HepG2 (cell line): ENCODE measurements around the gene TMEM132E.

Experiments used
- SNRNP70 ChIP-seq: fragments of 200-400 bp; formaldehyde crosslinking; IDR thresholded peaks from 2 replicates; pipeline ENCODE4 v1.6.1; 2017; ENCODE audit warnings: mild to moderate bottlenecking, low read depth, low read length, moderate library complexity
- SRY ChIP-seq: sonication (generic); formaldehyde crosslinking; IDR thresholded peaks from 2 replicates; pipeline ENCODE4 v1.8.0; 2022; ENCODE audit warnings: mild to moderate bottlenecking, missing genetic modification reagents
- ZBTB1 ChIP-seq: sonication (generic); formaldehyde crosslinking; IDR thresholded peaks from 2 replicates; pipeline ENCODE4 v1.4.0; 2020; ENCODE audit warnings: missing genetic modification reagents, borderline replicate concordance
- ZFP36L1 ChIP-seq: sonication (generic); formaldehyde crosslinking; IDR thresholded peaks from 2 replicates; pipeline ENCODE4 v1.8.0; 2022; ENCODE audit warnings: mild to moderate bottlenecking, missing genetic modification reagents, moderate library complexity
- ZNF3 ChIP-seq: IDR thresholded peaks from 2 replicates; pipeline ENCODE4 v1.7.0; 2017; ENCODE audit warnings: inconsistent platforms
- TF ChIP-seq, protein P1 (sequence below): sonication (generic); formaldehyde crosslinking; IDR thresholded peaks from 2 replicates; pipeline ENCODE4 v1.5.0; 2020; ENCODE audit warnings: mild to moderate bottlenecking, missing genetic modification reagents, moderate library complexity

DNA sequence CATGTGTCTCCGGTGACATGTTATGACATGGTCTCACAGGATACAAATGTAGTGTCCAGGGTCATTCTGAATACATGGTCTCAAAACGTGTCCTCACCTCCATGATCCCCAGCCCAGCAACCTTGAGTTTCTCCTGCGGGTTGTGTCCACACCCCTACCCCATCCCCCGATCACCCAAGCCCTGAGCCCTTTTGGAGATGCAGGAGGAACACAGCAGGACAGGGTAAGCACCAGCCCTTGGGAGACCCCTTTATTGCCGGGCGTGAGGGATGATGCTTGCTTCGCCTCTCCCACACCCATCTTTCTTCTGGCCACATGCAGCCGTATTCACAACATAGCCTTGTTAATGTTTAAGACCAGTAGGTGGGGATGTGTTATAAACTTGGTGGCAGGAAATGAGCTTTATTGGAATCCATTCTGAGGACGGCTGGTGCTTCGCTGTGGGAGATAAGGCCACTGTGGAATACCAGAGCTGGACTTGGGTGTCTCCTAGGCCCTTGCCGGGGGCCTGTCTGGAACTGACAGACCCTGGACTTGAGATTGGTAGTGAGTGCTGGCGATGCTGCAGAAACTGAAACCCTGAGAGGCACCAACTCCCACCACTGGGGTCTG is 5.5 kb downstream of the TMEM132E start:
- TF ChIP-seq SNRNP70 (no peak), ZBTB1 (no peak), ZFP36L1 (no peak), ZNF3 (CRISPR knock-in tag) (no peak), SRY (CRISPR knock-in tag) (no peak)
- TF ChIP-seq, protein P1, sequence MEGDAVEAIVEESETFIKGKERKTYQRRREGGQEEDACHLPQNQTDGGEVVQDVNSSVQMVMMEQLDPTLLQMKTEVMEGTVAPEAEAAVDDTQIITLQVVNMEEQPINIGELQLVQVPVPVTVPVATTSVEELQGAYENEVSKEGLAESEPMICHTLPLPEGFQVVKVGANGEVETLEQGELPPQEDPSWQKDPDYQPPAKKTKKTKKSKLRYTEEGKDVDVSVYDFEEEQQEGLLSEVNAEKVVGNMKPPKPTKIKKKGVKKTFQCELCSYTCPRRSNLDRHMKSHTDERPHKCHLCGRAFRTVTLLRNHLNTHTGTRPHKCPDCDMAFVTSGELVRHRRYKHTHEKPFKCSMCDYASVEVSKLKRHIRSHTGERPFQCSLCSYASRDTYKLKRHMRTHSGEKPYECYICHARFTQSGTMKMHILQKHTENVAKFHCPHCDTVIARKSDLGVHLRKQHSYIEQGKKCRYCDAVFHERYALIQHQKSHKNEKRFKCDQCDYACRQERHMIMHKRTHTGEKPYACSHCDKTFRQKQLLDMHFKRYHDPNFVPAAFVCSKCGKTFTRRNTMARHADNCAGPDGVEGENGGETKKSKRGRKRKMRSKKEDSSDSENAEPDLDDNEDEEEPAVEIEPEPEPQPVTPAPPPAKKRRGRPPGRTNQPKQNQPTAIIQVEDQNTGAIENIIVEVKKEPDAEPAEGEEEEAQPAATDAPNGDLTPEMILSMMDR (CRISPR knock-in tag), result peak; percentile 44
